Glomerular endothelial cell (primary cell): ENCODE results near the gene TRERF1. TPM values are rescaled to one million over a fixed set of nuclear protein-coding genes. Genes with fewer than 3 reads are reported as not detected.

Experiments used
- DNase-seq: peaks from one replicate; pipeline ENCODE4 v3.0.0-alpha.2; 2011; ENCODE audit warnings: low read depth, low spot score; ENCODE audit errors: extremely low read depth
- total RNA-seq: library from RNA; depleted of rRNA; stranded (reverse); fragments of >200 nt; gene quantifications from 2 replicates; pipeline ENCODE4 v1.2.3, GENCODE V29; 2015

TRERF1 gene
- total RNA-seq, 1 donor from 2014 or later, result 2.5 TPM

DNA sequence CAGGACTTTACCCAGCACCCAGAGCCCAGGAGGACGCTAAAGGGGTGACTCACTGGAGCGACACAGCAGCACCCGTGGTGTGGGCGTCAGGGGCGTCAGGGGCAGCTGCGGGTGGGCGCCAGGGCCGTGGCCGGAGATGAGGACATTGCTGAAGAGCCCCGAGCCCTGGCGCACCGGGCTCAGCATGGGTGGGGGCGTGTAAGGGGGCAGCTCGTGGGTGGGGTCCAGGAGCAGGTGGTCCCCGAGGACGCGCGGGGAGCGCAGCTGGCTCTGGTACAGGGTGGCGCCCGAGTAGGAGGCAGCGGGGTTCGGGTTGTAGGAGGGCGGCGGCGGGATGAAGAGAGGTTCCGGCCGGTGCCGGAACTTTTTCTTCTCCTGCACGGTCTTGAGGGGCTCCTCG, 192.4 kb downstream of the TRERF1 start:
- no peak for DNase-seq

DNA sequence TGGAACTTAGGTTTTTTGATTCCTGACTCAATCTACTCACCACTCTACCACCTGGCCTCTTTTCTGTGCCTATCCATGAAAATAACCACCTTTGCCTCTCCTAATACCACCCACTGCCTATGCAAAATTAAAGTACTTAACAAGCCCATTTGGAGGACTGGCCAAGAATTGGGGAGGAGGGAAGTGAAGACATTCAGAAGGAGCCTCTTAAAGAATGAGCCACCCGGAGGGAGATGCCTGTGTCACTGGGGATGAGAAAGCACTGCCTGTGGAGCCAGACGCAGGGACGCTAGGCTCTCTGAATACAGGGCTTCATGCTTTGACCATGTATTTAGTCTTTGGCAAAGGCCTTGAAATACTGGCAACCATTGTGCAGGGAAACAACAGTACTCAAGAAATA, 194.1 kb downstream of the TRERF1 start:
- no peak for DNase-seq

DNA sequence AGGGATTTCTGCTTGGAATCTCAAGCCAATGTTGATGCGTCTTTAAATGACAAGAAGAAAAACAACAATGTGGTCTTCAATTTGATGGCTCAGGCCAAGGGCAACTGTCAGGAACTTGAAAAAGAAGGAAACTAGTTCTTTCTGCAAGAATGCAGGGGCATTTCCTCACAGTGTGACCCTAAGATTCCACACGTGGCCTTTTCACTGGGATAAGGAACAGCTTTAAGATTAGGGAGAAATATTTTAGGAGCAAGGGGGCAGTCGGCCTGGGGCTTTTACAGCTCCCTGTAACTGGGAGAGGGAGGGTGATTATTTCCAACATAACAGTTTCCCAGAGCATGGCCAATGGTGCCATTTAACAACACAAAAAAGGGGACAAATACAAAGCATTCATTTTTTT, 194.7 kb downstream of the TRERF1 start:
- DNase-seq, result no peak

DNA sequence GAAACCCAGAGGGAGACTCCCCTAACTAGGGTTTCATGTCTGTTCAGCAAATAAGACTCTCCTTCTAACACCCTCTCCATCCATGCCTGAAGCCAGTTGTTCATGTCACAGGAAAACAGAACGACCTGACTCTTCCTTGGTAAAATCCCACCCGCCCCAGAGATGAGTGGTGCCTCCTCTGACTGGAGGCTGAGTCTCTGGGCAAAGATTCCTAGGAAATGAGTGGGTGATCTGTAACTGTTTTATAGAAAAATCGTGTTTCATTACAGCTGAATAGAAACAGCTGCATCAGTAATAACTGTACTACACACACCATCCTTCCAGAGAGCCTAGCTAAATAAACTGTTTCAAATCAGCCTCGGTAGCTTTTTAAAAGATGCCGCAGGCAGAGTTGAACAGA, 196.7 kb downstream of the TRERF1 start:
- no peak for DNase-seq

DNA sequence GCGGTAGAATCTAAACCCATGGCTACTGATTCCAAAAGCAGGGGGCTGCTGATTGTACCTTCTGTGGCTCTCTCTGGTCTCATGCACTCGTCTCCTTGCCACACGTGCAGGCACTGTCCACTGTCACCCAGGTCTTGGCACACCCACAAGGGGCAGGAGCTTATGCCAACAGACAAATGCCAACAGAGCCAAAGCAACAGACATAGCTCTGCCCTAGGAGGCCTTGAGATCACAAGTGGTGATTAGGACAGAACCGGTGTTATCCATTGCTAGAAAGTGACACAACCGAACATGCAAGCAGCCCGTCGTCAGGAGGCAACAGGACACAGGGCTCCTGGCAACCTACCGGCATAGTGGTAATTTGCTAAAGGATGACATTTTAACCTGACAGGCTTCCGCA, 197.2 kb downstream of the TRERF1 start:
- no peak for DNase-seq

DNA sequence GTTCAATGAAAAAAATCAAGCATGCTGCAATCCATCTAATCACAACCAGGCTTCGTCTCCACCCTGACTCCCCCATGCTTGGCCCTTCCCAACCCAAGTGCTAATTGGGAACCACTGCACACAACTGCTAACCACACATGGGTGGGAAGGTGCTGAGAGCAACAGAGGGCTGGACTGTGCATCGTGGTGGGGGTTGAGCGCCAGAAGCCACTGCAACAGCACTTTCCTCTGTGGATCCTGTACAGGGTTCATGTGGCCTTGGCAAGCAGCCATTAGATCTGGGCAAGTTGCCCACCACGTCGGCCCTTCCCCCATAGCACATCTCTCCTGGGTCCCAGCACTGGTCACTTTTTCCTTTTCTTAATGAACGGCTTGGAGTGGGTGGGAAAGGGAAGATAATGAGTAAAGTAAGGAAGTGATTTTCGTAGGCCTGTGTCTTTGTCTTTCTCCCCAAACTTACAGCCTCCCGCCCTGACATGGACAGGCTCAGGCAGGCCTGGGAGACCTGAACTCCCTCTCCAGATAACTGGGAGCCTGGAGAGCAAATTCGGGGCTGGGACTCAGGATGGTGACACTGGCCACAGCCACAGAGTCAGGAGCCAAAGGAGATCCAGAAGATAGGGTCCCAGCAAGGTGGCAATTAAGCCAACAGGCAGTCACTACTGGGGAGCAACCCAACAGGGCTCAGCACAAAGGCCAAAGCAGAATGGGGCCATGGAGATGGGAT, 199.7 kb downstream of the TRERF1 start:
- no peak for DNase-seq

DNA sequence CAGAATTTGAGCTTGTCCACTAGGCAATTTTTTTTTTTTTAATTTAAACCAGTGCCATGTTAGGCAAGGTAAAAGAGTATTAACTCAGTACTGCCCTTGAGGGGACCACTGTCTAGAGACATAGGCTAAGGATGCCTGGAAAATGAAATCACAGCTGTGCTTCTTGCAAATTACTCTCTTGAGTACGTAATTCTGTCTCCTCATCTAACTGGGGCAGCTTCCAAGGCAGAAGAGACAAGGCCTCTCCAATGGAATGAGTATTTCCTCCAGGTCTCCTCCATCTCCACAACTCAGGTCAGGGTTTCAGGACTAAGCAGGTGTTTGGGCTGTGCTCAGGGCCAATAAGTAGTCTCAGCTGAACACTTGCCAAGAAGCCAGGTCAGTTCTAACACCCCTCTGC, 200.2 kb downstream of the TRERF1 start:
- DNase-seq, result no peak

DNA sequence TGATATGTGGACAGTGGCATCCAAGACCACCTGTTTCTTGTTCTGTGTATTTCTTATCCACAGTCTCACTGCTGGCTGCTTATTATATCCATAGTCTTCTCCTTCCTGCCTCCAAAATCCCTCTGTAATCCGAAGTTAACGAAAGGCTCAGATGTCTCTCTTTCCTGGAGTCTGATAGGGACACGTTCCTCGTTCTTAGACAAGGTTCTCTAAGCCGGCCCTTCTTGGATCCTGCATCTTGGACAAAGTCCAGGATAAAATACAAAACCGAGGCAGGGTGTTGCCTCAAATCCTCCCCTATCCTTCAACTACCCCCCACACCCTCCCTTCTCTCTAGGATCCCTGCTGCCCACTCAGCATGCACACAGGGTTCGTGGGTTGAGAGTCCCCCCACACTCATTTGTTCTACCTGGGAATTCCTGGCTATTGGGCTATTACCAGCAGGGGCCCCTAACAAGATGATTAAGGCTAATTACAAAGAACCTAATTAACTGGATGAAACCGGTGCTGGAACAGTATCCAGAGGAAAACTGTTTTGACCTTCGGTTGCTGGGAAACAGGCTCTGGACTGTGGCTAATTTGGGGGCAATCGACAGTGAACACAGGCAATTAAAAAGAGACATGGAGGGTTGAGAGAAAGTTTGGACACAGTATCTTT, 201.3 kb downstream of the TRERF1 start:
- DNase-seq, result no peak

DNA sequence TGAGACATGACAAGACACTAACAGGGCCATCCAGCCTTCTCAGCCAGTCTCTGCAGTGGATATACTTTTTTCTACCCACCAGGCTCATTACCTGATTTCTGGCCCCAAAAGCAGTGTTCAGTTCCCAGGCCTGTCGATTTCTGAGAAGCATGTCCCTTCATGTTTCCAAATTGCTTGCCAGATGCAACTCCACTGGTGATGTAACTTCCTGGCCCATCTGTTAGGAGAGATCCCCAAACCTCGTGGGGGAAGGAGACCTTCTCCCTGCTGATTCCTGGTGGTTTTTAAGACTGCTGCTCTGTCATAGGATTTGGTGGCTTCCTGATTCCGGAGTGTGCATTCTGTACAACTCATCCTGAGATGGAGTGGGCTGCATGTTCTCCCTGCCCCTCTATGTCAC, 202.4 kb downstream of the TRERF1 start:
- DNase-seq, result no peak

DNA sequence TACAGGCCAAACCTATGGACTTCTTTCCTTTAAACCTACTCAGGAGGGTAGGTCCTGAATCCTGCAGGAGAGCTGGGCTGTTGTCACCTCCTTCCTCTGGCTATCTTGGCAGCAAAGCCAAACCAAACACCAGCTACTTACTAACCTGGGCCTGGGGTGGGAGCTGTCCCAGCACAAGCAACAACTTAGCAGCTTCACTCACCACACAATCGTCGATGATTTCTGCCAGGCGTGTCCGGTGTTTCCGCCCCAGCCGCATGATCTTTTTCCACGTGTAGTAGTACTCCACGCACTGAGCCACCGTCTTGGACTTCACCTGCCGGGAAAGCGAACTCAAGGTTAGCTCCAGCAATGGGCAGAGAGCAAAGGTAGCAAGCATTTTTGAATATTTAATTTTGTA, 208.7 kb downstream of the TRERF1 start:
- DNase-seq, result no peak

DNA sequence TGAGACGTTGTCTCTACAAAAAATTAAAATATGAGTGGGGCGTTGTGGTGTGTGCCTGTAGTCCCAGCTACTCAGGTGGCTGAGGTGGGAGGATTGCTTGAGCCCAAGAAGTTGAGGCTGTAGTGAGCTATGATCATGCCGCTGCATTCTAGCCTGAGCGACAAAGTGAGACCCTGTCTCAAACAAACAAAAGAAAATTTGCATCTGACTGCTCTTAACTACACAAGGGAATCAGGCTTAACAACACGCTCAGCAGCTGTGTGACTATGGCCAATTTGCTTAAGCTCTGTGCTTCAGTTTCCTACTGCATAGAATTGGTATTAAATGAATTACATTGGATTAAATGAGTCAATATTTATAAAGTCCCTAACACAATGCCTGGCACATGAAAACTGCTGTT, 209.8 kb downstream of the TRERF1 start:
- DNase-seq, result no peak

DNA sequence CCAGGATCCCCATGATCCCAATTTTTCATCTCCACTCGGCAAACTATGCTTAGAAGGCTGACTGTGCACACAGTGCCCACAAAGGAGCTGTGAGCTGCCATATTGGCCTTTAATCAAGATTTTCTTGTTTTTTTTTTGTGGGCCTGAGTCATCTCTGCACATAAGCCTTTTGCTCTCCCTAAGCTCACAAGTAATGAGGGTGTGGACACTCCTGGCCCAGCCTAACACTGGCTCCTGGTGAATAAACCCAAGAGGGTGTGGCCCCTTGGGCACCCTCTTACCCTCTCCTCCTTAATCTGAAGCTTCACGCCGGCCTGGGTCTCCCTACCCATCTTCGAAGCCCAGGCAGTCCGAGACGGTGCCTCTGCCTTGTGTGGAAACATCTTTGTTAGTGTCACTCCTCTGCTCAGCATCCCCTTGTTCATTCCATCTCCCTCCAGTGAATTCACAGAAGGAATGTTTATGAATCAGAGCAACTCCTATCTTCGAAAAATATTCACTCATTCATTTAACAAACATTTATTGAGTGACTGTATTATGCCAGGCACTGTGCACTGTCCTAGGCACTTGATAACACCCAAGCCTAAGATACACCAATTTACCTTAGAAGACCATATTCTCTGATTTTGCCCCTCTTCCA, 211.9 kb downstream of the TRERF1 start:
- no peak for DNase-seq

DNA sequence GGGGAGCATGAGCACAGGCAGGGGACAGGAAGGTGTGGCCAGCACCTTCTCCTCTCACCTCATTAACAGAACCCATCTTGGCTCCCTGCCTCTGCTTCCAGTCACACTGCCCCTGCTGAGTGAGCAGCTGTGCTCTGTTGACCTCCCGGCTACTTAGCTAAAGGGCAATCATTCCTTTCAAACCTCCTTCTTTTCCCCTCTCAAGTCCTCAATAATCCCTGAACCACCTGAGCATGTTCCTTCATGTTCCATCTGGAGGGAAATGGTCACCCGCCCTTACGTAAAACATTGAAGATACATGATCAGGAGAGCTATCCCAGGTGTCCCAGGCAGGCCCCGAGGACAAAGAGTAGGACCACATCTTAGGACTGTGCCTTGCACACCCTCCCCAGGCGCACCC, 212.4 kb downstream of the TRERF1 start:
- no peak for DNase-seq

DNA sequence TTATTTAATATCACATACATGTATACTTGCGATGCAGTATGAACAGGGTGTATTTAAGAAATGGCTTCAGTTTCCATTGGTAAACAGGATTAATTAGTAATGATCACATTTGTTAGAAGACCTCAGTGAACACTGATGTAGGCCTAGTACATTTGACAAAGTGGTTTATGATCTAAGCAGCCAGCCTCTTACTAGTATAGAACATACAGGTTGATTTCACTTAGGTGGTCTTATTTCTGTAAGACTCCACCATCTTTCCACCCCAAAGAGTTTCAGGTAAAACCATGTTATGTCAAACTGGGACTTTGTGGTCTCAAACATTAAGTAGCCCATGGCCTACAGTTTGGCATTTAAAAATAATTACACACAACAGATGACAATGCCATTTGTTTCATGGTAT, 213.9 kb downstream of the TRERF1 start:
- DNase-seq, result no peak

DNA sequence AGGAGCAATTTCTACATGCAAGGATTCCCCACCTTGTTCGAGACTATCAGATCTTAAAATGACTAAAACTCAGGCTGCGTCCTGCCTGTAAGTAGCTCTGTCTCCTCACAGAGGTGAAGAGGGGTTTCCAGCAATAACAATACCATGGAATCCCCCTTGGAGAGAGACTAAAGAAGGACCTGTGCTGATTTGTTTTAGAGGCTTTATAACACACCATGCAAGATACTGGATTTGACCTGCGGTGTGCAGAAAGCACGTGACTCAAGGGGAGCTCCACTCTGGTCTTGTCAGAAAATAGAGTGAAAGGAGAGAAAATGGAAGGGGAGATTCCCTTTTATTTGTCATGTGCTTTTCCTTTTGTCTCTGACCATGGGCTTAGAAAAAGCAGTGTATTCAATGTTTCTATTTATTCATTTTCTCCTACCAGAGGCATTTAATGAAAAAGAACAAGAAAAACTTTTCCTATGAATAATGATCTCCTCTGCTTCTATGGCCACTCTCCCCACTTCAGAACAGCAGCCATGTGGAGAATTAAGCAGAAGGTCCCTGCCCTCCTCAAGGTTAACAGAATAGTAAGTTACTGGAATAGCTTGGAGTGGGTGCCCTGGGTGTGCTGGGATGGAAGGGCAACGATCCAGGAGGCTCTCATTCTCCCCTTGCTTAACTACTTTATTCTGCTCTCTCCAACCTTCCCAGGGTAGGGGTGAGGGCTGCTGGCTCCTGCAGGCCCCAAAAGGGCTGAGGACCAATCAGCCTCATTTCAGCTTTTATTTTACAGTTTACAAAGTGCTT, 214.8 kb downstream of the TRERF1 start:
- no peak for DNase-seq

DNA sequence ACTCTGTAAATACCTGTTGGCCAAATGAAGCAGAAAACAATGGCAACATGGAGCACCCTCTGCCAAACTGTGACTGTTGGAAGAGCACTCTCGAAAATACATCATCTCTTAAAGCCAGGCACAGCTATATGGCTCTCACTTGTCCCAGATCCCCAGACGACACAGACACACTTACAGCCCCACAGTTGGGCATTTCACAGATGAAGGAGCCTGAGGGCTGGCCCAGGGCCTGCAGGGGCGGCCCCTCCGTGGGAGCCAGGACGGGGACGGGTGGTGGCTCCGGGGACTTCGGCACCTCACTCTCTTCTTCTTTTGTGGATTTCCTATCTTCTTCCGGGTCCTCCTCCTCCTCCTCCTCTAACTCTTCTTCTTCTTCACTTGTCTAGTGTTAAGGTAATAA, 215.7 kb downstream of the TRERF1 start:
- no peak for DNase-seq

DNA sequence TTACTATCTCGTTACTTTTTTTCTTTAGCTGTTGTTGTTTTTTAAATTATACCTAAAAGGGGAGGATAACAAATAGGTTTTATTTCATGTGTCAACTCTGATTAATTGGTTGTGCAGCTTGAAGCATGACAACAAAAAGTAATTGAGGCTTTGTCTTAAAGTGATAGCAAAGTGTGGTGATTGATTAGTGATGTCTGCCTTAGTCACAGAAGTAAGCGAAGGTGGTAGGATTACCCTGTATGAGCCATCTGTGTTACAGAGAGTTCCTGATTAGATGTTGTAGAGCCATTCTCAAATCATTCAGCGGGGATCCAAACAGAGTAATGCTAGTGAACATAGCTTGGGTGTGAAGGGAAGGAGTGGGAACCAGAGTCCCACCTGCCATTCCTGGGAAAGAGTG, 219.7 kb downstream of the TRERF1 start:
- DNase-seq, result no peak

DNA sequence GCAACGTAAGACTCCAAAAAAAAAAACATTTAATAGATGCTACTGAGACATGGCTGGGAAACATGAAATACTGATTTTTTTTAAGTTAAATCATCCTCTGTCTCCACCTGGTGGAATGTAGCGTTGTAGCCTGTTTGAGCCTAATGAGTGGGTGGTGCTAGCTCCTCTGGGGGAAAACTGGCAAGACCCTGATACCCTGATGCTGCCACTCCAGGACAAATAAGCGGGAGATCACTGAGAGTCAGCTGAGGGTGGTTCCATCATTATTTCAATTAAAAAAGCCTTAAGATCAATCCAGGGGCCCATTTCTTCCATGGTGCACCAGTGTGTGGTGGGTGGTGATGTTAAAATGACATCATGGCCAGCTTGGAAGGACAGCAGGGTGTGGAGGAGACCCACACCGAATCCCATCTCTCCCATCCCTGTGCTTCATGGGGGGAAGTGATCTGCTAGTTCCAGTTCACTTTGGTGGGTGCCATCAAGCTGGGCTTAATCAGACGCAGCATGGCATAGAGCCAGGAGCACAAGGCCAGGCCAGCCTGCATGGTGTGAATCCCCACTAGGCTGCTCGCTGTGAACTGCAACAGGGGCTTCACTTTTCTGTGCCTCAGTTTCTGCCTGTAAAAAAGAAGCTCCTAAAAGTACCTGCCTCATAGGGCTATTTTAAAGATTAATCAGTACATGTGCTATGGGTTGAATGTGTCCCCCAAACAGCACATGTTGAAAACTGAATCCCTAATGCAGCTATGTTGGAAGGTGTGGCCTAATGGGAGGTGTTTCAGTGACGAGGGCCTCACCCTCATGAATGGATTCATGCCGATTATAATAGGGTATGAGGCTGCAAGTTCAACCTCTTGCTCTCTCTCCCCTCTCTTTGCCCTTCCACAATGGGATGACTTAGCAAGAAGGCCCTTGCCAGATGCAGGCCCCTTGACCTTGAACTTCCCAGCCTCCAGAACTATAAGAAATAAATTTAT, 221.1 kb downstream of the TRERF1 start:
- no peak for DNase-seq

DNA sequence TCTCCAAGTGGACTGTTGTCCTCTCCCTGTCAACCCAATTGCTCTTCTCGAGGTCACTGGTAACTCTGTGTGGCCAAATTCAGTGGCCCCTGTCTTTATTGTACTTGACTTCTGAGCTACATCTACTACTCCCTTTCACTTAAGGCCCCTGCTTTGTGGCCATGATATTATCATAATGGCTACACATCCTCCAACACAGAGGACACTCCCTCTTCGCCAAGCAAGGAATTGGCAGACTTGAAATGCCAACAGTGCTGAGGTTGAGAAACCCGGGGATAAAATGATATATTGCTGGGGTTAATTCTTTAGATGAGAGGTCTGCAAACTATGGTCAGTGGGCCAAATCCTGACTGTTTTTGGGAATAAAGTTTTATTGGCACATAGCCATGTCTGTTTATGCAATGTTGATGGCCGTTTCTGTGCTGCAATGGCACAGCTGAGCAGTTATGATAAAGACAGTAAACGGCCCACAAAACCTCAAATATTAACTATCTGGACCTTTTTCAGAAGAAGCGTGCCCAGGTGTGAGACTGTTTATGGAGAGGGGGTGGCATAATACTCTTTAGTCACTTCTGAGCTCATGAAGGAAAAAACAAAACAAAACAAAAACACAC, 222.1 kb downstream of the TRERF1 start:
- DNase-seq, result no peak

DNA sequence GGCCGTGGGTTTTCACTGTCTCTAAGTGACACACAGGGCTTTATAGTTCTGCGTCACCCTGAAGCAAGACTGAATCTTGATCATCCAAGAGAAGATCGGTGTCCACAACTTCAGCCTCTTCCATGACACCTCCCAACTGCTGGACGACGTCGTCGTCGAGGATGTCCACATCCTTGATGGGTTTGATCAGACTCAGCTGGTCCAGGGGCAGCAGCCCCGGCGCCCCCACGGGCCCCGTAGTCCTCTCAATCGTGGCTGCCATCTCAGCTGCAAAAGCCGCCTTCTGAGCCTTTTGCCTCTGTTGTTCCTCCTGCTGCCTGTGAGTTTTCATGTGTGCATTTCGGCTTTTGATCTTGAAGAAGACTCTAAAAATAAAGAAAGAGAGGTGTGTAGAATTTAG, 223.4 kb downstream of the TRERF1 start:
- DNase-seq, result no peak
